NB4 (cell line): Measurements from ENCODE around the gene DPP4.

Source experiments
- CTCF ChIP-seq: IDR thresholded peaks from one replicate; pipeline ENCODE4 v1.5.1; 2012; ENCODE audit warnings: low read depth, low read length
- MAX ChIP-seq: IDR thresholded peaks from 2 replicates; pipeline ENCODE4 v1.6.1; 2011; ENCODE audit warnings: low read depth, low read length
- MYC ChIP-seq: IDR thresholded peaks from 2 replicates; pipeline ENCODE4 v1.6.1; 2011; ENCODE audit warnings: low read depth, low read length
- POLR2A ChIP-seq: IDR thresholded peaks from 2 replicates; pipeline ENCODE4 v1.6.1; 2011; ENCODE audit warnings: mild to moderate bottlenecking; ENCODE audit not compliant: insufficient read length; ENCODE audit errors: extremely low read depth

GRCh38 chr2:161999321-161999720, 74.7 kb downstream of the DPP4 start:
- TF ChIP-seq CTCF (no peak), MYC (no peak), POLR2A (no peak), MAX (no peak)
